Osteocyte (in vitro differentiated cells): ENCODE data around the gene SLC4A11. TPM values are rescaled to one million over a fixed set of nuclear protein-coding genes. Genes with fewer than 3 reads are reported as not detected.

Source experiments
- DNase-seq: peaks from one replicate; pipeline ENCODE4 v3.0.0; 2021; ENCODE audit warnings: mixed read lengths; ENCODE audit not compliant: unreplicated experiment; ENCODE audit errors: extremely low spot score
- H3K27ac Mint-ChIP-seq: one replicate; pipeline ENCODE4 v1.8.0; 2021; ENCODE audit warnings: mild to moderate bottlenecking, mixed read lengths; ENCODE audit not compliant: unreplicated experiment
- H3K27me3 Mint-ChIP-seq: one replicate; pipeline ENCODE4 v1.8.0; 2021; ENCODE audit warnings: mixed read lengths; ENCODE audit not compliant: unreplicated experiment
- H3K36me3 Mint-ChIP-seq: one replicate; pipeline ENCODE4 v1.8.0; 2021; ENCODE audit warnings: mixed read lengths; ENCODE audit not compliant: unreplicated experiment
- H3K4me1 Mint-ChIP-seq: one replicate; pipeline ENCODE4 v1.8.0; 2021; ENCODE audit warnings: mixed read lengths; ENCODE audit not compliant: unreplicated experiment
- H3K4me3 Mint-ChIP-seq: one replicate; pipeline ENCODE4 v1.8.0; 2021; ENCODE audit warnings: mild to moderate bottlenecking, moderate library complexity, mixed read lengths; ENCODE audit not compliant: unreplicated experiment
- H3K9me3 Mint-ChIP-seq: one replicate; pipeline ENCODE4 v1.8.0; 2021; ENCODE audit warnings: mixed read lengths; ENCODE audit not compliant: unreplicated experiment
- CTCF ChIP-seq: fragments of 200-600 bp; sonication (generic); IDR thresholded peaks from 2 replicates; pipeline ENCODE4 v1.5.0; 2021; ENCODE audit warnings: antibody characterized with exemption, mild to moderate bottlenecking, moderate library complexity
- total RNA-seq: library from RNA; stranded (reverse); gene quantifications from 2 replicates; pipeline ENCODE4 v1.2.1, GENCODE V29; 2021

Gene SLC4A11
- total RNA-seq, 1 donor from 2014 or later: 3.2 TPM

- H3K27ac Mint-ChIP-seq: no peak overlapping the region
- TF ChIP-seq CTCF: no peak
- no peak for DNase-seq
- H3K27me3 Mint-ChIP-seq: no peaks in the 10 kb centered on the region
- no peaks in the 10 kb centered on the region for H3K36me3 Mint-ChIP-seq
- H3K9me3 Mint-ChIP-seq: no peaks in the 10 kb centered on the region
- no peak overlapping the region for H3K4me3 Mint-ChIP-seq
- H3K4me1 Mint-ChIP-seq: peaks cover 5% of the 10 kb centered on the region
Observed at GRCh38 chr20:3228750-3229032, 10.3 kb downstream of the SLC4A11 start.

- no peaks in the 10 kb centered on the region for H3K36me3 Mint-ChIP-seq
- H3K9me3 Mint-ChIP-seq: no peaks in the 10 kb centered on the region
- H3K27ac Mint-ChIP-seq: no peak overlapping the region
- TF ChIP-seq CTCF: no peak
- no peak overlapping the region for H3K4me3 Mint-ChIP-seq
- H3K4me1 Mint-ChIP-seq: peaks cover 5% of the 10 kb centered on the region
- DNase-seq: no peak
- no peaks in the 10 kb centered on the region for H3K27me3 Mint-ChIP-seq
Observed at GRCh38 chr20:3227936-3228749, 10.8 kb downstream of the SLC4A11 start.

- no peak for TF ChIP-seq CTCF
- DNase-seq: no peak
- no peaks in the 10 kb centered on the region for H3K9me3 Mint-ChIP-seq
- peaks cover 5% of the 10 kb centered on the region for H3K4me1 Mint-ChIP-seq
- no peak overlapping the region for H3K27ac Mint-ChIP-seq
- H3K36me3 Mint-ChIP-seq: no peaks in the 10 kb centered on the region
- no peaks in the 10 kb centered on the region for H3K27me3 Mint-ChIP-seq
- H3K4me3 Mint-ChIP-seq: no peak overlapping the region
Observed at GRCh38 chr20:3227506-3227905, 11.5 kb downstream of the SLC4A11 start.

GRCh38 chr20:3226864-3227263 is 12.1 kb downstream of the SLC4A11 start:
- H3K27me3 Mint-ChIP-seq: no peaks in the 10 kb centered on the region
- no peak overlapping the region for H3K27ac Mint-ChIP-seq
- DNase-seq: no peak
- no peaks in the 10 kb centered on the region for H3K9me3 Mint-ChIP-seq
- H3K4me1 Mint-ChIP-seq: peaks cover 5% of the 10 kb centered on the region
- no peaks in the 10 kb centered on the region for H3K36me3 Mint-ChIP-seq
- no peak for TF ChIP-seq CTCF
- no peak overlapping the region for H3K4me3 Mint-ChIP-seq

DNA sequence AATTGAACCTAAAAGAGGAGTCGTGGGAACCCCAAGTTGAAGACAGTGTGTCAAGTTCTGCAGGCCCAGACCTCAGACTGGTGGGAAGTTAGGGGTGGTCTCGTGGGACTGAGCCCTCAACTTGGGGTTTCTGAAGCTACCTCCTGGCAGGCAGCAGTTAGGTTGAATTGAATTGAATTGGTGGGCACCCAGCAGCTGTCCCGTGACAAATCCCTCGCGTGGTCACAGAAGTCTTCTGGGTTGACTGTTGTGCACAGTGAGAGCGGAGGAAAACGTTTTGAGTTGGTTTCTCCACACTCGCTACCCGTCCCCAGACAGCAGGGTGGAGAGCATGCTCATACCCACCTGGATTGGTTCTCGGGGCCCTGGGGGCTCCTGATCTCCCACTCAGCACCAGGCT is 12.9 kb downstream of the SLC4A11 start:
- H3K9me3 Mint-ChIP-seq: no peaks in the 10 kb centered on the region
- TF ChIP-seq CTCF: no peak
- H3K27me3 Mint-ChIP-seq: no peaks in the 10 kb centered on the region
- H3K4me1 Mint-ChIP-seq: peaks cover 5% of the 10 kb centered on the region
- DNase-seq: no peak
- peaks cover 7% of the 10 kb centered on the region for H3K36me3 Mint-ChIP-seq
- no peak overlapping the region for H3K4me3 Mint-ChIP-seq
- H3K27ac Mint-ChIP-seq: no peak overlapping the region
